ENCODE results near the gene RABGAP1L. TPM values are rescaled to one million over a fixed set of nuclear protein-coding genes. Genes with fewer than 3 reads are reported as not detected.

The RABGAP1L gene
- total and polyA plus RNA-seq, 2 of the 8 experiments (the other 6 are each of a cell fraction or from before 2014, with no cell fraction given), result 33.3 to 156 TPM

DNA sequence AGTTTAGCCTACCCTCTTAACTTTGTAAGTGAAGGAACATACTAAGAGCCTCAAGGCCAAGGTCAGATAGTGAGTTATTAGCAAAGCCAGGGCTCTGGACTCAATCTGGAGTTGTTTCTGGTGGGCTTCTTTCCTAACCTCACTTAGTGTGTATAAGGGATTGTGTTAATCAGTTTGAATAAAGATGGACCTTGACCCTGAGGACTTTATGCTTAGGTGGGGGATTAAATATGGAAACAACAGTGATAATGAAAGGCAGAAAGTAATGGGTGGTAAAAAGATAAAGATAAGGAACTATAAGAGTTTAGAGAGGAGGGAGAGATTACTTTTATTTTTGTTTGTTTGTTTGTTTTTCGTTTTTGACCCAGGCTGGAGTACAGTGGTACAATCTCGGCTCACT is 5.5 kb downstream of the RABGAP1L start:
- no peak overlapping the region for H2BK15ac ChIP-seq (ENCODE audit: low read length)
- no peak overlapping the region for H4K8ac ChIP-seq (ENCODE audit: extremely low read depth, insufficient read depth, low read length)
- no peak overlapping the region for H2BK12ac ChIP-seq (ENCODE audit: low read depth, low read length)
- H3K27ac ChIP-seq (ENCODE audit: low read depth, low read length), result no peak overlapping the region
- H3K4me3 ChIP-seq (ENCODE audit: extremely low read depth in 1 of 4, insufficient read depth in 2 of 4, low read depth in 3 of 4, low read length in 4 of 4), result no peak overlapping the region
- CTCF ChIA-PET (ENCODE audit: partially characterized antibody), result interaction anchor here (0.6 to 1.0 kb wide), 3 partner anchors 8 to 139 kb away, joined by 3 to 4 read pairs (median 3); no protein-coding TSS in a partner anchor
- no peak overlapping the region for H4K91ac ChIP-seq (replicated peaks; ENCODE audit: insufficient read length, low read length)
- no peak overlapping the region for H2AFZ ChIP-seq (ENCODE audit: low read length)
- H3K14ac ChIP-seq (ENCODE audit: insufficient read length), result no peak overlapping the region
- no peaks in the 10 kb centered on the region; a peak in 2 of 7 replicates for H3K4me1 ChIP-seq (replicated peaks in 1 of 4; ENCODE audit: control insufficient read depth in 3 of 4, insufficient read depth in 4 of 4, low read length in 3 of 4)
- no peak overlapping the region for H2BK20ac ChIP-seq (ENCODE audit: low read length)
- no peaks in the 10 kb centered on the region for H3K79me1 ChIP-seq (ENCODE audit: low read depth, low read length)
- no peak for DNase-seq (ENCODE audit: low read depth in 1 of 2, low spot score in 2 of 2)
- no peaks in the 10 kb centered on the region for H3K27me3 ChIP-seq (replicated peaks in 1 of 4; ENCODE audit: control insufficient read depth in 3 of 4, extremely low read depth in 1 of 4, insufficient read depth in 3 of 4, low read length in 3 of 4)
- H3K23me2 ChIP-seq (ENCODE audit: low read depth, low read length), result peaks cover 5% of the 10 kb centered on the region; the same call in 1 of the 2 replicates
- no peaks in the 10 kb centered on the region for H3K36me3 ChIP-seq (ENCODE audit: control insufficient read depth in 2 of 4, insufficient read depth in 4 of 4, low read length in 3 of 4)
- H2AK5ac ChIP-seq (ENCODE audit: low read depth, low read length), result no peak overlapping the region
- no peak for FAIRE-seq
- no peak overlapping the region for H3K4ac ChIP-seq (replicated peaks; ENCODE audit: insufficient read length, low read depth, low read length)
- POLR2A ChIA-PET (ENCODE audit: partially characterized antibody), result no interaction called here
- H3K9me3 ChIP-seq (ENCODE audit: insufficient read depth in 2 of 2, low read depth in 1 of 2, low read length in 1 of 2), result no peaks in the 10 kb centered on the region
- H3K56ac ChIP-seq (replicated peaks; ENCODE audit: insufficient read length, low read depth, low read length), result no peak overlapping the region
- TF ChIP-seq GABPA (IDR thresholded peaks at IDR 0.05; ENCODE audit: borderline replicate concordance, insufficient read depth, low read length) (no peak), KDM1A (IDR thresholded peaks at IDR 0.05; ENCODE audit: borderline replicate concordance, low read length) (no peak), PHF8 (conservative IDR thresholded peaks at IDR 0.05; ENCODE audit: low read depth, low read length) (no peak), SIX5 (IDR thresholded peaks at IDR 0.05; ENCODE audit: low read depth, low read length) (no peak), EGR1 (IDR thresholded peaks at IDR 0.05; ENCODE audit: borderline replicate concordance, low read depth, low read length) (no peak), KDM4A (IDR thresholded peaks at IDR 0.05; ENCODE audit: low read depth, low read length, severe bottlenecking) (no peak), BRCA1 (IDR thresholded peaks at IDR 0.05; ENCODE audit: low read depth, low read length) (no peak), SIRT6 (IDR thresholded peaks at IDR 0.05; ENCODE audit: low read length) (no peak), TAF7 (optimal IDR thresholded peaks at IDR 0.05; ENCODE audit: borderline replicate concordance, low read depth, low read length) (no peak)
- no peaks in the 10 kb centered on the region for H4K20me1 ChIP-seq (replicated peaks in 1 of 2; ENCODE audit: control insufficient read depth in 1 of 2, insufficient read depth in 2 of 2, low read length in 2 of 2)
- H2BK120ac ChIP-seq (replicated peaks; ENCODE audit: low read depth, low read length), result no peak overlapping the region
- H3K23ac ChIP-seq (ENCODE audit: insufficient read length), result no peak overlapping the region
- H3K79me2 ChIP-seq (ENCODE audit: control insufficient read depth in 1 of 2, insufficient read depth in 2 of 2, low read length in 2 of 2), result peaks cover 0 to 24% of the 10 kb centered on the region in 2 experiments; a peak in 1 of 4 replicates
- H3K18ac ChIP-seq (ENCODE audit: extremely low read depth, low read length), result no peak overlapping the region
- H2BK5ac ChIP-seq (ENCODE audit: low read depth, low read length), result no peak overlapping the region
- 94% methylated on average over 2 of the region's 2 CpGs; no CpG with 5 or more reads in 1 of the 2 experiments for WGBS, 2 experiments (ENCODE audit: extremely low coverage in 1 of 2, insufficient coverage in 1 of 2, insufficient read length in 1 of 2, insufficient replicate concordance in 2 of 2, low coverage in 1 of 2, low lambda C conversion rate in 2 of 2, missing lambda C conversion rate in 1 of 2)
- H3K4me2 ChIP-seq (ENCODE audit: insufficient read depth in 1 of 2, low read depth in 2 of 2, low read length in 2 of 2), result no peak overlapping the region
- H4K5ac ChIP-seq (ENCODE audit: insufficient read length, low read depth, low read length), result no peak overlapping the region
- H3K9ac ChIP-seq (replicated peaks in 1 of 4; ENCODE audit: extremely low read depth in 1 of 4, low read depth in 3 of 4, low read length in 3 of 4), result no peak overlapping the region

Data from H1 (cell line).